ENCODE measurements around the gene DCXR. TPM values are rescaled to one million over a fixed set of nuclear protein-coding genes. Genes with fewer than 3 reads are reported as not detected.

DCXR gene
- total RNA-seq, 2 donors from 2014 or later, result 55.6 to 77.5 TPM

DNA sequence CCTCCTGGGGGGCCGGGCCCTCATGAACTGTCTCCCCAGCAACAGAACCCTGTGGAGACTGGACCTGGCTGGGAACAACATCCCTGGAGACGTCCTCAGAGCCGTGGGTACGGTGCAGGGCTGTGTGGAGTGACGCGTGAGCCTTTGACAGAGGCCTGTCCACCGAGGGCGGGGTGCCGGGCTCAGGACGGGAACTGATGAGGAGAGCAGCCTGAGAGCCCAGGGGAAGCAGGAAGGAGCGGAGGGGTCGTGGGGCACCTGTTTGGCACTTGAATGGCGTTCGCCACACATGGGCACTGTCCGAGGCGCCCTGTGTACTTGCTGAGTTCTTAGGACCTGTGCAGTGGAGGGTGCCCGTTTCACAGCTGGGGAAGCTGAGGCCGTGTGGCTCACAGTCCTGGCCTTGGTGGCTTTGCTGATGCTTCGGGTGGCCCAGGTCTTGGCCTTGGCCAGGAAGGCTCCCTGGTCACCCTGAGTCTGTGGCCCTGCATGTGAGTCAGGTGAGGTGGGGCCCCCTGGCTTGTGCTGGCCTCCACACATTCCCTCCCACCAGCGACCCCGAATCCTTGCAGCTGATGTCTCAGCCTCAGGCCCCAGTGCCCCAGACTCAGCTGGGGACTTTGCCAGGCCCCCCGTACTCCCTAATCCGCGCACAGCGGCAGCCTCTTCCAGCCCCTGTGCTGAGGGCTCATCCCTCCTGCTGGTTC, 11.9 kb downstream of the DCXR start:
- DNase-seq (no peak), ATAC-seq (no peak)
- Mint-ChIP-seq H3K27me3 (no peaks in the 10 kb centered on the region), H3K4me3 (peak overlapping the region; percentile 57), H3K4me1 (peaks cover 26% of the 10 kb centered on the region), H3K36me3 (ENCODE audit: low read depth) (no peaks in the 10 kb centered on the region), H3K27ac (no peak overlapping the region)
- H3K9me3 ChIP-seq (ENCODE audit: control insufficient read depth, low read length, poor library complexity, severe bottlenecking), result no peaks in the 10 kb centered on the region

DNA sequence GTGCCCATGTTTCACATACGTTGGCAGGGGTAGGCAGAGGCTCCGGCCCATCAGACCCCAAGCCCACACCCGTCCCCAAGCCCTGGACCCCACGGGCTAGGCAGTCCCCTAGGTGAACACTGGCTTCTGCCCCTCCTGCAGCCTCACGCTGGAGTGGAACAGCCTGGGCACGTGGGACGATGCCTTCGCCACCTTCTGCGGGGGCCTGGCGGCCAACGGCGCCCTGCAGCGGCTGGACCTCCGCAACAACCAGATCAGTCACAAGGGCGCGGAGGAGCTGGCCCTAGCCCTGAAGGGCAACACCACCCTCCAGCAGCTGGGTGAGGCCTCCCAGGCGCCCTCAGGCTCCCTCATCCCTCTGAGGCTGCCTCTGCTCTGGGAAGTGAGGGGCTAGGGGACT, 12.6 kb downstream of the DCXR start:
- H3K9me3 ChIP-seq (ENCODE audit: control insufficient read depth, low read length, poor library complexity, severe bottlenecking), result no peaks in the 10 kb centered on the region
- no peaks in the 10 kb centered on the region for H3K27me3 Mint-ChIP-seq
- ATAC-seq (no peak), DNase-seq (no peak)
- no peak overlapping the region for H3K27ac Mint-ChIP-seq
- H3K36me3 Mint-ChIP-seq (ENCODE audit: low read depth), result no peaks in the 10 kb centered on the region
- peaks cover 27% of the 10 kb centered on the region for H3K4me1 Mint-ChIP-seq
- no peak overlapping the region for H3K4me3 Mint-ChIP-seq

GRCh38 chr17:82023447-82024241, 13.9 kb downstream of the DCXR start:
- H3K4me3 Mint-ChIP-seq, result peak overlapping the region; percentile 87
- peaks cover 22% of the 10 kb centered on the region for H3K4me1 Mint-ChIP-seq
- DNase-seq (no peak), ATAC-seq (no peak)
- no peak overlapping the region for H3K27ac Mint-ChIP-seq
- no peaks in the 10 kb centered on the region for H3K36me3 Mint-ChIP-seq (ENCODE audit: low read depth)
- H3K27me3 Mint-ChIP-seq, result no peaks in the 10 kb centered on the region
- no peaks in the 10 kb centered on the region for H3K9me3 ChIP-seq (ENCODE audit: control insufficient read depth, low read length, poor library complexity, severe bottlenecking)

DNA sequence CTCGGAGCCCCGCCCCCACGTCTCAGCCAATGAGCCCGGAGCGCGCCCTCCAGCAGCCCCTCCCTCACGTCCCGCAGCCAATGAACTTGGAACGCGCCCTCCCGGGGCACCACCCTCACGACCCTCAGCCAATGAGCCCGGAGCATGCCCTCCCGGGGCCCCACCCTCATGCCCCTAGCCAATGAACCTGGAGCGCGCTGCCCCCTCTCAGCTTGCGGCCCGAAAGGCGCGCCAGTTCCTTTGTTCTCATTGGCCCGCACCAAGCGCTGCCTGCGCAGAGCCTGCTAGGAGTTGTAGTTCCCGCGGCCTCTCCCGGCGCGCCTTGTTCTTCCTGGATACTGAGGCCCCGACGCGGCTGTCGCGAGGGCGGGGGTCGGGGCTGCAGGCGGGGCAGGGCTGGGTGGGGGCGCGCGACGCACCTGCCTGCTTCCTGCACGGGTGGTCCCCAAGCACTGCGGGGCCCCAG, 14.5 kb downstream of the DCXR start, which contains the start of gene LRRC45:
LRRC45 (plus strand) TSS at position 325 of the 466 bp plus-strand sequence. CDS start 339 bp downstream, outside the sequence.
- DNase-seq (peak; percentile 98 to 99 (median 99)), ATAC-seq (peak; percentile 95)
- H3K27ac Mint-ChIP-seq, result peak within 1 kb of the TSS; percentile 41
- no peaks in the 10 kb centered on the region for H3K27me3 Mint-ChIP-seq
- no peaks in the 10 kb centered on the region for H3K9me3 ChIP-seq (ENCODE audit: control insufficient read depth, low read length, poor library complexity, severe bottlenecking)
- H3K4me3 Mint-ChIP-seq, result peak within 1 kb of the TSS; percentile 87
- no peaks in the 10 kb centered on the region for H3K36me3 Mint-ChIP-seq (ENCODE audit: low read depth)
- peaks cover 22% of the 10 kb centered on the region for H3K4me1 Mint-ChIP-seq

DNA sequence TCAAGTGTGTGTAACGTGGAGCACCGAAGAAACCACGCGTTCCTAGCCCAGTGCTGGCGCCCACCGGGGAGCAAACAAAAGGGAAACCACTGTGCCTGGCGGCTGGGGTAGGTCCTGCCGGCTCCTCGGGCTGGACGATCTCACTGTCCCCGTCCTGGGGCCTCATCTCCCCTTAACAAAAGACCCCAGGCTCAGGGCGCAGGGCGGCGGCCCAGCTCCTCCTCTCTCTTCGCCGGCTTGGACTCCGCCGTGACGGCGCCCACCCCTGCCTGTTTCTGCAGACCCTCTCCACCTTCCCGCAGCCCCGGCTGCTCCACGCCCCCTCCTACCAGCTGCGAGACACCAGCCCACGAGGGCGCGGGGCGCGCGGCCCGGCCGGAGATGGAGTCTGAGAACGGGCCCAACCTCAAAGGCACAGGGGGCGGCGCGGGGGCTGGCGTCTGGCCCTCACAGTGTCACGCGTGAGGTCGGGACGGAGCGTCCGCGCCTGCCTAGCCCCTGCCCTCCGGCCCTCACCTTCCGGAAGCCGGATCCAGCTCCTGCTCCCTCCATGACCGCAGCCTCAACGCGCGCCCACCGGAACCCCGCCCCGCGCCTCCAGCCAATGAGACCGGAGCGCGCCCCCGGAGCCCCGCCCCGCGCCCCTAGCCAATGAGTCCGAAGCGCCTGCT, 15.1 kb downstream of the DCXR start, which contains the start of gene CENPX:
CENPX (minus strand) TSS at position 569 of the 671 bp plus-strand sequence; CDS start at position 552, 17 bp downstream.
- no peaks in the 10 kb centered on the region for H3K9me3 ChIP-seq (ENCODE audit: control insufficient read depth, low read length, poor library complexity, severe bottlenecking)
- DNase-seq, result no peak
- Mint-ChIP-seq H3K4me3 (peak within 1 kb of the TSS; percentile 87), H3K27me3 (no peaks in the 10 kb centered on the region), H3K36me3 (ENCODE audit: low read depth) (no peaks in the 10 kb centered on the region), H3K4me1 (peaks cover 19% of the 10 kb centered on the region), H3K27ac (peak within 1 kb of the TSS; percentile 41)
- no peak for ATAC-seq

DNA sequence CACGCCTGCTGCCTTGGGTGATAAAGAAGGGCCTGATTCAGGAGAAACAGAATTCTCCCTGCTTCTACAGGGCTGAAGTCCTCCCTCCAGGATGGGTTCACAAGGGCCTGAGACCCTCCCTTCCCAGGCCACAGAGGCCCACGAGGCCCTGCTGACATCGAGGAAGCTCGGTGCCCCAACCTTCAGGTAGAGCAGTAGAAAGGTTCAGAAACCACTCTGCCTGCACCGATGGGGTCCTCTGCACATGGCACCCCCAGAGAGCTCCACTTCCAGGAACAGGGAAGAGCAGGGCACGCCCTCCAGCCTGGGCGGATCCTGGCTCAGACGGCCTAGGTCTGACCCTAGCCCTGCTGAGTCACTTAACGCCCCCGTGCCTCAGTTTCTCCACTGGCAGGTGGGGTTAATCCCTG, 15.6 kb downstream of the DCXR start:
- H3K4me3 Mint-ChIP-seq, result peak overlapping the region; percentile 87
- no peak for DNase-seq

GRCh38 chr17:82021107-82021899, 16.2 kb downstream of the DCXR start:
- peak in 1 of 3 donors; percentile 38 for DNase-seq
- peak overlapping the region; percentile 41 for H3K27ac Mint-ChIP-seq
- no peaks in the 10 kb centered on the region for H3K9me3 ChIP-seq (ENCODE audit: control insufficient read depth, low read length, poor library complexity, severe bottlenecking)
- no peaks in the 10 kb centered on the region for H3K36me3 Mint-ChIP-seq (ENCODE audit: low read depth)
- H3K4me3 Mint-ChIP-seq, result peak overlapping the region; percentile 87
- no peaks in the 10 kb centered on the region for H3K27me3 Mint-ChIP-seq
- peaks cover 19% of the 10 kb centered on the region for H3K4me1 Mint-ChIP-seq
- no peak for ATAC-seq

More for the DNA sequence above, 15.6 kb downstream of the DCXR start:
- H3K9me3 ChIP-seq (ENCODE audit: control insufficient read depth, low read length, poor library complexity, severe bottlenecking), result no peaks in the 10 kb centered on the region
- Mint-ChIP-seq H3K36me3 (ENCODE audit: low read depth) (no peaks in the 10 kb centered on the region), H3K27ac (peak overlapping the region; percentile 41), H3K27me3 (no peaks in the 10 kb centered on the region), H3K4me1 (peaks cover 19% of the 10 kb centered on the region)
- no peak for ATAC-seq

- no peak overlapping the region for H3K27ac Mint-ChIP-seq
- no peaks in the 10 kb centered on the region for H3K27me3 Mint-ChIP-seq
- H3K9me3 ChIP-seq (ENCODE audit: control insufficient read depth, low read length, poor library complexity, severe bottlenecking), result no peaks in the 10 kb centered on the region
- H3K36me3 Mint-ChIP-seq (ENCODE audit: low read depth), result no peaks in the 10 kb centered on the region
- no peak for ATAC-seq
- peaks cover 19% of the 10 kb centered on the region for H3K4me1 Mint-ChIP-seq
- H3K4me3 Mint-ChIP-seq, result no peak overlapping the region
- DNase-seq, result no peak
Observed at GRCh38 chr17:82020572-82021106, 16.9 kb downstream of the DCXR start.

DNA sequence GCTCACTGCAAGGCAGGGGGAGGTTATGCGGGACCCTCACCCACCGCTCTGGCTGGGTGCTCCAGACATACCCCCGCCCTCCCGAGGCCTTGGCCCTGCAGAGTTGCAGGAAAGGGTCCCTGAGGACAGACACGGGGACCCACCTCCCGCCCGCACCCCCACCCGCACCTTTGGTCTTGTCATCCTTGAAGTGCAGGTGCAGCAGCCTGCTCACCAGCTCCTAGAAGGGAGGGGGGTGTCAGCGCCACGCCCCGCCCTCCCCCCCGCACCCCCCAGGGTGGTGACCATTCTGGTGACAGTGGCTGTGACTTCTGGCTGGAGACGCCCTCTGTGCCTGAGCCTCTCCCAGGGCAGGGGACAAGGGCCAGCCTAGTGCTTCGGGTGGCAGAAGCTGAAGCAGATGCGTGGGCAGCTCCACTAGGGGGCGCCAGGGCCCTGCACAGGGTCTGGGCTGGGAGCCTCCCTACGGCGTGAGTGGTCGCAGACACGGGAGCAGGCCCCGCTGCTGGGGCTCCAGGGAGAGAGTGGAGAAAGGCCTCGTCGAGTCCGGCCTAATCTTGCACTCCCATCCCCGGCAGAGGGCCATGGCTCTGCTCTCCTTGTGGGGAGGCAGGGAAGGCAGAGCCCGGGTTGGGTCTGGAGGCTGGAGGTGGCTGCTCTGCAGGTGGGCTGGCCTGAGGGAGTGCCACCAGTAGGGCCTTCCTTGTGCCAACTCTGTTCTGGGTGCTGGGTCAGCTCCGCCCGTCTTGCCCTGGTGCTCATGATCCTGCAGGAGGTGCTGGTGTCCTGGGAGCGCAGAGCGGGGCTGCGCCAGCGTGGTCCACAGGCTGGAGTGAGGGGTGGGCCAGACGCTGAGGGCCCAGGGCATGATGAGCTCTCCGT, 17.6 kb downstream of the DCXR start:
- Mint-ChIP-seq H3K4me1 (peaks cover 16% of the 10 kb centered on the region), H3K4me3 (no peak overlapping the region), H3K27ac (no peak overlapping the region), H3K27me3 (no peaks in the 10 kb centered on the region), H3K36me3 (ENCODE audit: low read depth) (no peaks in the 10 kb centered on the region)
- H3K9me3 ChIP-seq (ENCODE audit: control insufficient read depth, low read length, poor library complexity, severe bottlenecking), result no peaks in the 10 kb centered on the region
- DNase-seq (peak; percentile 37 to 55 (median 50)), ATAC-seq (no peak)

DNA sequence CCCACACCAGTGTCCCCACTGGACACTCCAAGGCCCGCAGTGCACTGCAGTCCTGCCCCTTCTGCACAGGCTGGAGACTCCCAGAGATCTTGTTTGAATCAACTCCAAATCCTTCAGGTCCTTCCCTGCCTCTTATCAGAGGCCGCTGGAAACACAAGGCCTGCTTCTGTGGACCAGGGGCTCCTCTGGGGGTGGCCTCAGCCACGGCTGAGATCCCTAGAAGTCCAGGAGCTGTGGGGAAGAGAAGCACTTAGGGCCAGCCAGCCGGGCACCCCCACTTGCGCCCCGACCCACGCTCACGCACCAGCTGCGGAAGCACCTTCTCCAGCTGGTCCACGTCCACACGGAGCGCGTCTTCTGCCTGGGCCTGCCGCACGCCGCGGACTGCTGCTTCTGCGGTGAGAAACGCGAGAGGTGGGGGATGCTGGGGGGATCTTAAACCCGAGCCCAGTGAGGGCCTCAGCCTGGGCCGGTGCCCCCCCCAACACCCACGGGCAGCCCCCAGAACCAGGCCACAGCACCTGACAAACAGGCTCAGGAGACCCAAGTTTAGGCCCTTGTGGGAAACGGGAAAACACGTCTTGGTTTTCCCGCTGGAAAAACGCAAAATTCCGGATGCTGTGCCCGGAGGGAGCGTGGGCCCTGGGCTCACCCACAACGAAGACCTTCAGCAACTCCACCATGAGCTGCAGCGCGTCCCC, 18.4 kb downstream of the DCXR start:
- Mint-ChIP-seq H3K27me3 (no peaks in the 10 kb centered on the region), H3K27ac (no peak overlapping the region), H3K4me1 (peaks cover 16% of the 10 kb centered on the region), H3K36me3 (ENCODE audit: low read depth) (no peaks in the 10 kb centered on the region), H3K4me3 (no peak overlapping the region)
- no peaks in the 10 kb centered on the region for H3K9me3 ChIP-seq (ENCODE audit: control insufficient read depth, low read length, poor library complexity, severe bottlenecking)
- DNase-seq (no peak), ATAC-seq (no peak)
